Kidney epithelial cell (primary cell): ENCODE data around the gene ANXA6. TPM values are rescaled to one million over a fixed set of nuclear protein-coding genes. Genes with fewer than 3 reads are reported as not detected.
"Not testable (repeated sequence)": the region's sequence is repeated elsewhere in the genome, so short reads cannot be mapped to it uniquely, and the experiment has no call there.

ENCODE experiments used
- DNase-seq: peaks from one replicate; pipeline ENCODE4 v3.0.0-alpha.2; 2010; ENCODE audit warnings: low read depth
- H3K27me3 ChIP-seq: 2 replicates; pipeline ENCODE4 v1.6.0; 2011; ENCODE audit warnings: low read length; ENCODE audit not compliant: control insufficient read depth, insufficient read depth
- H3K36me3 ChIP-seq: 2 replicates; pipeline ENCODE4 v1.5.1; 2011; ENCODE audit warnings: low read length; ENCODE audit not compliant: control insufficient read depth, insufficient read depth
- H3K4me3 ChIP-seq: 2 replicates; pipeline ENCODE4 v1.5.1; 2011; ENCODE audit warnings: low read depth, mild to moderate bottlenecking, control low read depth, low read length
- CTCF ChIP-seq: IDR thresholded peaks from 2 replicates; pipeline ENCODE4 v1.5.1; 2011; ENCODE audit warnings: mild to moderate bottlenecking, moderate library complexity, low read length, control low read depth, inconsistent platforms; ENCODE audit not compliant: insufficient read depth, poor library complexity, severe bottlenecking
- total RNA-seq: library from RNA; depleted of rRNA; stranded (reverse); fragments of >200 nt; gene quantifications from 2 replicates; pipeline ENCODE4 v1.2.3, GENCODE V29; 2015

Gene ANXA6
- total RNA-seq, 1 donor from 2014 or later, result 59.9 TPM

- no peak for DNase-seq
- Histone ChIP-seq H3K27me3 (no peaks in the 10 kb centered on the region), H3K4me3 (no peak overlapping the region), H3K36me3 (no peaks in the 10 kb centered on the region)
- TF ChIP-seq CTCF, result no peak
Observed at GRCh38 chr5:151178777-151179488, 21.4 kb upstream of the ANXA6 start.

GRCh38 chr5:151178372-151178771 lies 20.8 kb upstream of the ANXA6 start:
- DNase-seq, result no peak
- no peaks in the 10 kb centered on the region for H3K27me3 ChIP-seq
- H3K36me3 ChIP-seq, result no peaks in the 10 kb centered on the region
- H3K4me3 ChIP-seq, result no peak overlapping the region
- TF ChIP-seq CTCF, result no peak

GRCh38 chr5:151176268-151176667 lies 18.7 kb upstream of the ANXA6 start:
- not testable (repeated sequence) for H3K4me3 ChIP-seq, H3K27me3 ChIP-seq, DNase-seq, H3K36me3 ChIP-seq

- no peak for DNase-seq
- no peak overlapping the region for H3K4me3 ChIP-seq
- H3K36me3 ChIP-seq, result no peaks in the 10 kb centered on the region
- no peaks in the 10 kb centered on the region for H3K27me3 ChIP-seq
- TF ChIP-seq CTCF, result no peak
Observed at GRCh38 chr5:151174612-151175101, 17.1 kb upstream of the ANXA6 start.

- TF ChIP-seq CTCF, result no peak
- H3K36me3 ChIP-seq, result no peaks in the 10 kb centered on the region
- no peaks in the 10 kb centered on the region for H3K27me3 ChIP-seq
- no peak overlapping the region for H3K4me3 ChIP-seq
- no peak for DNase-seq
Observed at GRCh38 chr5:151173711-151174611, 16.4 kb upstream of the ANXA6 start.

GRCh38 chr5:151171529-151171928 lies 13.9 kb upstream of the ANXA6 start:
- H3K27me3 ChIP-seq, result no peaks in the 10 kb centered on the region
- H3K36me3 ChIP-seq, result no peaks in the 10 kb centered on the region
- TF ChIP-seq CTCF, result no peak
- no peak for DNase-seq
- no peak overlapping the region for H3K4me3 ChIP-seq
